Measurements from ENCODE around the gene RIPK4.
"Not testable (repeated sequence)": the region's sequence is repeated elsewhere in the genome, so short reads cannot be mapped to it uniquely, and the experiment has no call there.

RIPK4 gene

DNA sequence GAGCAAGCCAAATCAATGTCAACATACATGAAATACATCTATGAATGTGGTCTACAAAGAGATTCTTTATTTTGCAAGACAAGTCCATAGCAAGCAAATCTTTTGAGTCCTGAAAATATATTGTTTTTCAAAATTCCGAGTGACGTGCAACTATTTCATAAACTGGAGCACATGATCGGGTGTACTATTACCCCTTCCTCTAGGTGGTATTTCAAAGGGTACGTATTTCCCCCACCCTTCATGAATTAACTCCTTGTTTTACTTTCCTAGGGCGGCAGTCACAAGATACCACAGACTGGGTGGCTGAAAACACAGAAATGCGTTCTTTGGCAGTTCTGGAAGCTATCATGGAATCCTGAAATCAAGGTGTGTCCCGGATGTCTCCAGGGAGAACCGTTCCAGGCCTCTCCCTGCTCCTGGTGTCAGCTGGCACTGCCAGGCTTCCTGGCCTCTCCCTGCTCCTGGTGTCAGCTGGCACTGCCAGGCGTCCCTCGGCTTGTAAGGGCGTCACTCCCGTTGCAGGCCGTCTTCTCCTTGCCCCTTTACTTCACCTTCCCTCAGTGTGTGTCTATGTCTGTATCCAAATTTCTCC lies 55.3 kb downstream of the RIPK4 start:
- DNase-seq, result no peak

DNA sequence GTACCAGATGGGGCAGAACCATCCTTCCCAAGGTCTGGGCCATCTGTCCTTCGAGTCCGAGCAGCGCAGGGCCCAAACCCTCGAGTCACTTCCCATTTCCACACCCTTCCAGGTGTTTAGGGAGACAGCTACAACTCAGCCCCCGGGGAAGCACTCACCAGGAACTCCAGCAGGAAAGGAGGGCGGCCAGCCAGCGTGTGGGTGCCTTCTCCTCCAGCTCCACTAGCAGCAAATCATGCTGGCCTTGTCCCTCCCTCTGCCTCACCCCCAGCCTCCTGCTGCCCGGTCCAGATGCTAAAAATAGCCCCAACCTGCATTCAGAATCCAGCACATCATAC lies 56.1 kb downstream of the RIPK4 start:
- no peak for DNase-seq

DNA sequence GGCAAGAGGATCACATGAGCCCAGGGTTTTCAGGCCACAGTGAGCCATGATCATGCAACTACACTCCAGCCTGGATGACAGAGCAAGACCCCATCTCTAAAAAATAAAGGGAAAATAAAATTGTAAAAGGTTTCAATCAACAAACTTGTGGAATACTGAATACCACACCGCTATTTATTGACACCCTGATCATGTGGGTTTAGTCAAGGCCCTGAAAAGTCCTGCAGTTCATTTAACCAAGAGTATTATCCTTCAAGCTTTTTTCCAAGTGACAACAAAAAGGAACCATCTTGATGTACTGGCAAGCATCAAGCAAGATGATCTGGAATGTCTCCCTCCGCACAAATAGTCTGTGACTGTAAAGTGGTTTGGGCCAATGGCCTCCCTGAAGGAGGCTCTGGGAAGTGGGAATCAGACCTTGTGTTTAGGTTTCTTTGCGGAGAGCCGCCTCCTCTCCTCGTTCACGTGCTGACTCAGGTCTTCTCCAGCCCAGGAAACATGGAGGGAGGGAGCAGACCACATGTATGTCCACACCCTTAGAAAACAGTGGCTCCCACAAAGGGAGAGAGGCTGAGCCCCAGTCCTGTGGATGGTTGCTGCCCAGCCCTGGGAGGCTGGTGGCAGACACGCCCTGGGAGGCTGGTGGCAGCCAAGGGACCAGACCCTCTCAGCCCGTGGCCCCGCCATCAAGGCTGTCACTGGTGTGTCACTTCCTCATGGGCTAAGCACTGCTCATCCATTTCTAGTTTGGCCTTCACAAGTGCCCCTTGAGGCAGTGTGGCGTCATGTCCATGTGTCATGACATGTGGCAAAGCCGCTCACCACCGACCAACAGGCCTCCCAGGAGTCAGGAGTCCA lies 56.7 kb downstream of the RIPK4 start:
- DNase-seq, result no peak

DNA sequence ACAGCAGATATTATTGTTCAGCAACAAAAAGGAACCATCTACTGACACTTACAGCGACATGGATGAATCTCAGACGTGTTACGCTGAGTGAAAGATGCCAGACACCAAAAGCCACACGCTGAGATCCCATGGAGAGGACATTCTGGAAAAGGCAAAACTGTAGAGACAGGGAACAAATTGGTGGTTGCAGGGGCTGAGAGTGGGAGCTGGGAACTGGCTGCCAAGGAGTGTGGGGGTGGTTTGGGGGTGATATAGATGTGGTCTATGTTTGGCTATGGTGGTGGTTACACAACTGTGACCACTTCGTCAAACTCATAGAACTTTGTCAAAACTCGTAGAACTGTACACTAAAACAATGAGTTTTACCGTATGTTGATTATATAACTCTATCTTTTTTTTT lies 57.7 kb downstream of the RIPK4 start:
- no peak for DNase-seq

DNA sequence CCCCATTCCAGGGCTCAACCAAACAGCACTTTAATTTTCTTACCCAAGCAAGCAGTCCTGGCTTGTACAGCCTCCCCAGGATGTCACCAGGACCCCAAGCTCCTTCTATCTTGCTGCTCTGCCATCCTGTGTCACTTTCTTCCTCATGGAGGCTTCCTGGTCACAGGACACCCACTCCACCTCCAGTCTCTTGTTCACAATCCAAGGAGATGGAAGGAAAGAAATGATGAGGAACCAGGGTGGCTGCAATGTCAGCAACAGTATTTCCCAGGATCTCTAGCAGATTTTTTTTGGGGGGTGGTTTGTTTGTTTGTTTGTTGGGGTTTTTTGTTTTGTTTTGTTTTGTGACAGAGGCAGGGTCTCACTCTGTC lies 58.9 kb downstream of the RIPK4 start:
- no peak for DNase-seq

DNA sequence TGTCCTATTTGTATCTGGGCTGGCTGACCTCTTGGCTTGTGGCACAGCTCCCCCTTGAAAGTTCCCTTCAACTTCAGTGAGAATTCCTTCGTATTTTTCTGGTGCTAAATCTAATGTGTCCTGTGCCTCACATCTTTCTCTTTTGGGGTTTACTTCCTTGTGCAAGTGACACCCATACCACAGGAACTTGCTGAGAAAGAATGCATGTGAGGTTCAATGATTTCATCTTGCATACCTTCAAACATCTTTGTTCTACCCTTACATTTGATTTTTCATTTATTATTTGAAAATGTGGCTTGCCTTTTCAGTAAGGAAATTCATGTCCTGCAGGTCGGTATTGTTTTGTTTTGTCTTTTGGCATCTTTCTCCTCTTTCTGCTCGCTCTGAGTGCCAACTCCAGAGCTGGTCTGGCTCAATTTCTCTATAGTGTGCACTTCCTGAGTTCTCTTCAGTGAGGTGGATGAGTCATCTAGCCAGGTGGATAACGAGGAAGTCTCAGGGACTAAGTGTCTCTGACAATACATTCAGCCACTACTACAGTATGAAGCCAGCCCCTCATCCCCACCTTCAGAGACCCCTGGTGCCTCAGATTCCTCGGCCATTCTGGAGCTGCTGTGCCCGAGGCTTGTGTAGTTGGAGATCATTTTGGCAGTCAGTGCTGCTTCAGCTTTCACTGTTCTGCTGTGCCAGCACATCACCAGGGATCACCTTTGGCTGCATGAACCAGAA lies 59.5 kb downstream of the RIPK4 start:
- no peak for DNase-seq

DNA sequence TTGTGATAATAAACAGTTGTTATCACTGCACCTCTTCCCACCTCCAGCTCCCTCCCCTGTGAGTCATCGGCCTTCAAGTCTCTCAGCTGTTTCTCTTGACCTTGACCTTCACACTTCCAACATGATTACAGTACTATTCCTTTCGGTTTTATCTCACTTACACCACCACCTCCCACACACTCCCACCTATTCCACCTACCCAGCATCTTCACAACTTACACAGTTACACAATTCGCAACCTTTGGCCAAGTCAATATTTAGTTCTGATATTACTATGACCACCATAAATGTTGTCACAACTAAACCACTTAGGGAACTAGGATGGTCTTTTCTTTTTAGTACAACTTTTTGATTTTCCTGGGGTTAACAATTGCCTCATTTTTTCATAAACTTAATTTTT lies 60.2 kb downstream of the RIPK4 start:
- no peak for DNase-seq

DNA sequence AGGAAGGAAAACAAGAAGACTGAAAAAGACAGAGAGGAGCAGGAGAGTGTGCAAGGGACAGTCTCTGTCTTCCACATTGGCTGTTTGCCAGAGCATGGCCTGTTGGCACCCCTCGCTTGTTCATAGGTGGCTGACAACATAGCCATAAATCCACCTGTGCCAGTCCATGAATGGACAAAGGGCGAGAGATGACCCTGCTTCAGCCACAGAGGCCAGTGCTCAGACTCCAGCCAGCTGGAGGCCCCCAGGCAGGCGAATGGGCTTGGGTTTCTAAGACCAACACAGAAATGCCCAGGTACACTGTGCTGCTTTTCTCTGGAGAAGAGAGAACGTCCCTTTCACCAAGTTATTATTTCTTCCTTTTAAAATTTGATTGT lies 60.6 kb downstream of the RIPK4 start:
- DNase-seq, result no peak

DNA sequence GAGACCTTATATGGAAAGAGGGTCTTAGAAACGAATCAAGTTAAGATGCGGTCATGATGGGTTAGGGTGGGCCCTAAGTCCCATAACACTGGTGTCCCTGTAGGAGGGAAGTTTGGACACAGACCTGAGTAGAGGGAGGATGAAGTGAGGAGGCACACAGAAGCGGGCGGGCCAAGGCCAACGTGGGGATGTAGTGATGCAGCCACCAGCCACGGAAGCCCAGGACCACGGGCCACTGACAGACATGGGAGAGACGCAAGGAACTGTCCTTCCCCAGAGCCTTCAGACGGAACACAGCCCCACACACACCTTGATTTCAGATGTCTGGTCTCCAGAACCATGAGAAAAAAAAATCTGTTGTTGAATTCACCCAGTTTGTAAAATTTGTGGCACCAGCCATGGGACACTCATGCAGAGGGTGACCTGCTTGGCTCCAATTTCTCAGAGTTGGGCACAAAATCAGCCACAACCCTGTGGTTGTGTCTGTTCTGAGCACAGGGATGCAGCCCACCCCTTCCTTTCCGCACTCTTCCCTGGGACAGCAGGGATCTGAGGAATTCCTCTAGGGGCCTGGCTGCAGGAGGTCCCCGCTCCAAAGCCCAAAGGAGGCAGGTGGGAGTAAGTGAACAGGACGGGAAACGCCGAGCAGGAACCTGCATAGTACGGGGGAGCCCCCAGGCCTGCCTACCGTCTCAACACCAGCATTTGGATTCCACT lies 61.1 kb downstream of the RIPK4 start:
- DNase-seq, result no peak

DNA sequence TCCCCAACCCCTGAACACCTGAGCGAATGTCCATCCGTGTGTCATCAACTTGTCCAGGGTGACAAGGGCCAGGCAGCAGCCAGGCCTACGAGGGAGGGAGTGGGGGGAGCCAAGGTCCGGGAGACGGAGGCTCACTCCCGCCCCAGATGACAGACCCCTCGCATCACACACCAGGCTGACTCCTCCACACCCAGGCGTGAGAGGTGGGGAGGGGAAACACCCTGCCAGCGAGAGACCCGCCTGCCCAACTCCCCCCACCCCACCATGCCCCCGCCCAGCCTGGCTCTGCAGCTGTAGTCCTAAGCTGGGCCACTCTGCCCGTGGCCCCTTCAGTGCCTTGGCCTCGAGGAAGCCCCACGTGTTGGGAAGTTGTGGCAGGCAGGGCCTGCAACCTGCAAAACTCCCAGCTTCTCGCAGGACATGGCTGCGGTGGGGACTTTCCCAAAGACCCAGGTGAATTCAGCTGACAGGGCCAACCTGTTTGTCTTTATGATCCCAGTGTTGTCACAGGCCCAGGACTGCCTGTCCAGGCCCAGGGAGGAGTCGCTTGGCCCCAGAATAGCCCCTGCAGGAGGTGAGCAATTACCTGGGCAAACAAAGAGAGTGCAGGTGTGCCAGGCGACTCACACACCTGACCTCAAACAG lies 62.9 kb downstream of the RIPK4 start:
- DNase-seq, result no peak

DNA sequence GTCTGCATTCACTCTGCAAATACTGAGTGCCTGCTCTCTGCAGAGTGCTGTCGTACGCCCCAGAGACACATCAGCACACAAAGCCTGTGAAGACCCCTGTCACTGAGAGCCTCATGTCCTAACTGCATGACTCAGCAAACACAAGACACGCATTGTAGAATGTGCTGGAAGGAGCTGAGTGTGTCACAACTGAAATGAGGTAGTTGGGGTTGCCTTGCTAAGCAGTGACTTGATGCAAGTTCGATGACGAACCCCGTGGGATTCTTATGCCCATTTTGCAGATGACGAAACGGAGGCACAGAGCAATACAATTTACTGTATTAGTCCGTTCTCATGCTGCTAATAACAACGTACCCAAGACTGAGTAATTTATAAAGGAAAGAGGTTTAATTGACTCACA lies 65.1 kb downstream of the RIPK4 start:
- no peak for DNase-seq

DNA sequence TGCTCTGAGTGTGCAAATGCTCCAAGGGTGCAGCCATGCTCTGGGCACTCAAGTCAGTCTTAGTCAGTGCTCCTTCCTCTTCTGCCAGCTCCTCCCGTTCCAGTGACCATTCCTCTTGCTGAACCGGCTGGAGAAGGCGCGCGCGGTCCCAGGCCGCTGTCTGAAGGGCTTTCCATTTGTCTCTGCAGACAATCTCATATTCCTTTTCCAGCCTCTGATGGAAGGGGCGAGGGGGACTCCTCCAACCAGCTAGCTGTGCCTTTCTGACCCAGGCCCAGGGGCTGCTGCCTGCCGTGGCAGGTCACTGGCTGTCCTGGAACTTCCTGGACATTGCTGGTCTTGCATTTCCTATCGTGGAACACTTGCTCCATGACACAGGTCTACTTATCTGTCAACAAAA lies 67.5 kb downstream of the RIPK4 start:
- no peak for DNase-seq

DNA sequence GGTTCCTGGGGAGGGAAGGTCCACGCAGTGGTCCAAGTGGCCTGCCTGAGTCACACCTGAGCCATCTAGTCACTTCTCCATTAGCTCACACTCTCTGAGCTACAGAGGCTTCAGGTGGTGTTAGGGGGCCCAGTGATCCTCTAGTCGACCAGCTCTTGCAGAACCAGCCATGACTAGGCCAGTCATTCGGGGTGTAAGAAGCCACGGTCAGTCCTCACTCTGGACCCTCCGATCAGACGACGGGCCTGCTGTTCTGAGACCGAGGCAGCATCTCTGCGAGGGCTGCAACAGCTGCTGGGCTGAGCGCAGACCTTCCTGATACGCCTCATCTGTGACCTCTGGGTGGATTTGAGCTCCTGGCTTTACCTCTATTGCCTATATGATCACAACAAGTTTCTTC lies 68.8 kb downstream of the RIPK4 start:
- DNase-seq, result no peak

DNA sequence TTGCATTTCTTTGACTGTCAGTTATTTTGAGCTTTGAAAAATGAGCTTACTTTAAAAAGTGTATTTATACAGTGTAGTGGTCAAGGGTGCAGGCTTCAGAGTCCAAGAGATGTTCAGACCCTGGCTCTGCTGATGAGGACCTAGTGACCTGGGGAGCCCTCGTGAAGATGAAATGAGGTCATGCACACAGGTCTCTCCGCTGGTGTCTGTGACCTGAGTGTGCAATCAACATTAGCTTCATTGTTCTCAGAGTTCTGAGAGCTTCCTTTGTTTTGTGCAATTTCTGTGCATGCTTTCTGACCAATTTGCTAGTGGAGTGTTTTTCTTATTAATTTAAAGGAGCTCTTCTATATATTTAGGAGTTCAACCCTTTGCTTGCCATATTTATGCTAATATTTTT lies 71.3 kb downstream of the RIPK4 start:
- no peak for DNase-seq

DNA sequence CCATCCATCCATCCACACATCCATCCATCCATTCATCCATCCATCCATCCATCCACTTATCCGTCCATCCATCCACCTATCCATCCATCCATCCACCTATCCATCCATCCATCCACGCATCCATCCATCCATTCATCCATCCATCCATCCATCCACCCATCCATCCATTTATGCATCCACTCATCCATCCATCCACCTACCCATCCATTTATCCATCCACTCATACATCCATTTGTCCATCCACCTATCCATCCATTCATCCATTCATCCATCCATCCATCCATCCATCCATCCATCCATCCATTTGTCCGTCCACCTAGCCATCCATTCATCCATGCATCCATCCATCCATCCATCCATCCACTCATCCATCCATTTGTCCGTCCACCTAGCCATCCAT lies 72.8 kb downstream of the RIPK4 start:
- DNase-seq, result not testable (repeated sequence)

DNA sequence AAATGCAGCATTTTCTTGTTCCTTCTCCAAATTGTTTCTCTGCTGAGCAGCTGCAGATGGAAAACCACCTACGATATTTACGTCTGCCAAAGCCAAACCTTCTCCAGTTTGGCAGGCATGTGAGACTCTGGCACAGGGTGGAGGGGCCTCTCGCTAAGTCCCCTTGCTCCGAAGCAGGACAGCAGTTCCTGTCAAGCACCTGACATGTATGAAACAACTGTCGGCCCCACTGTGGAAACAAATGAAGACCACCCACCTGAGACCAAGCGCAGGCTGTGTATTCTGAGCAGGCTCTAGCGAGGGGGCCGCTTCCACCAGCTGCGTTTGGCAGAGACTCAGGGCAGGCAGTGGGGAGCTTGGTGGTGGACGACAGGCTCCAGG lies 74.7 kb downstream of the RIPK4 start:
- no peak for DNase-seq

DNA sequence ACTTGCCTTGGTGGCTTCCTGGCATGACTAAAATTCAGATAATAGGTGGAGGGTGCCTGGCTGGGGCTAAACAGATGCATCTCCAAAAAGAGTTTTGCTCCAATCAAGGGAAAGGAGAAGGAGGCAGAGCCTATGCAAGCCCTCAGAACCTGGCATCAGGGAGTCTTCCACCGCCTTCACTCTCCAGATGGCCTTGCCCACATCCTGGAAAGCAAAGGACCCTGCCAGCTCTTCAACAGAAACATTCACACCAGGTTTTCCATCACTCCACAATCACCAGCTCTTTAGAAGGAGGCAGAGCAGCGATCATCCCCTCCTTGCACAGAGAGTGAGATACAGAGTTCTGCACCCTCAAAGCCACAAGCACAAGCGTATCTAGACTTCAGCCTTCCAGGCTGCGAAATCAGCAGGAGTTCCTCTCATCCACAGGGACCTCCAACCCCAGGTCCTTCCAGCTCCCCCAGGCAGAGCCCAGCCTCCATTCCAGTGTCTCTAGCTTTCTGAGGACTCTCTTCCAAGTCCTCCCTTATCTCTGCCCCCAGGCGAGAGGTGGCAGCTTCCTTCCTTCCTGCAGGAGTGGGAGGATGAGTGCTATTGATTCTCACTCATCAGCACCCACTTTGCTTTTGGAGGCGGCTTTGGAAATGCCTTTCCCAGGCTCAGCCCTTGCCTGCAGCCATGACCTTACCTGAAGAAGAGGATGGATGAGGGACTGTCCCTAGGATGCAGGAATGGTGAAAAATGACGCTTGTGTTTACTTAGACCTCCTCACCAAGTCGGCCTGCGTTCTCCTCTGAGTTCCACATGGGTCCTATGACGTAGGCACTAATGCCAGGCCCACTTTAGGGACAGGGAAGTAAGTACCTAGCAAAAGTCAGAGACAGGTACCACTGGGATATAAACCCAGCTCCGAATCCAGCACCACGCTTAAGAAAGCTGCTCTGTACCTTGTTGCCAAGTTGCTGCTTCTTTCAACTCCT lies 75.4 kb downstream of the RIPK4 start:
- DNase-seq, result no peak

Data from activated naive CD4-positive, alpha-beta T cell treated with anti-CD3 and anti-CD28 coated beads, Interleukin-2, amount 50 U/mL, for 16 hours (primary cell).